ENCODE data around the gene RGN.
"Not testable (repeated sequence)": the region's sequence is repeated elsewhere in the genome, so short reads cannot be mapped to it uniquely, and the experiment has no call there.

Gene RGN

DNA sequence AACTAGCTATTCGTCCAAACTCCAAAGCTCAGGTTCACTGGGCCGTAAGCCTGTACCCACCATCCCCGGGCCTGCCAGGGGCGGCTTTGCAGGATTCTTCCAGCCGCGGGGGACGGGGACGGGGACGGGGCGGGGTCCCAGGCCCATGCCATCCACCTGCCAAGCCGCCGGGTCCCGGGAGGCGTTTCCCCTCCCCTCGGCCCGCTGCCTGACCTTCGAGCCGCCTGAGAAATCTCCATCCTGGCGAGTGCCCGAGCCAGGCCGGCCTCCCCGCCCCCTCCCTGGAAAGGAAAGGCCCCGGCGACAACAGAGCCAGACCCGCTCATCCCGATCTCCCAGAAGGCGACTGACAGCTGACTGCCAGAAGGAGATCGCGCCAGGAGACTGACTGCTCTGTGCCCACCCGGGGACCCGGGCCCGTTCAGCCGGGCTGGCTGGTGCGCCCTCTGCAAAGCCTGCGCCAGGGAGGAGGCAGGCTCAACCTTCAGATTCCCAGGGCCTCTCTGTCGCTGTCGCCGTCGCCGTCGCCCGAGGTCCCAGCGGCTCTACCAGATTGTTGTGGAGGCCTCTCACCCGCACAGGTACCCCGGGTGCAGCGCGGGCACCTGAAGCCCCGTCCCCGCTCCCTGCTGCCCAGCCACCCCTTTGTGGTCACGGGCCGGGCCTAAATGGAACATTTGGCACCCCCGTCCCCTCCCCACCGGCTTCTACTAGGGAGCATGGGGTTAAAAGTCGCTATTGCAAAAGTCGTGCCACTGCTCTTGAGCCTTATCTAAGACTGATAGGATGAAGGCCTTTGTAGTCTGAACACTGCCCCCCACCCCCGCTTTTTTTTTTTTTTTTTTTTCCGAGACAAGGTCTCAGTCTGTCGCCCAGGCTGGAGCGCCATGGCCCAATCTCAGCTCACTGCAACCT is at the start of gene RGN:
Gene RGN (plus strand): TSS at position 315 of the 915 bp plus-strand sequence. CDS start 2,702 bp downstream, outside the sequence.
- DNase-seq (ENCODE audit: low spot score): no peak

DNA sequence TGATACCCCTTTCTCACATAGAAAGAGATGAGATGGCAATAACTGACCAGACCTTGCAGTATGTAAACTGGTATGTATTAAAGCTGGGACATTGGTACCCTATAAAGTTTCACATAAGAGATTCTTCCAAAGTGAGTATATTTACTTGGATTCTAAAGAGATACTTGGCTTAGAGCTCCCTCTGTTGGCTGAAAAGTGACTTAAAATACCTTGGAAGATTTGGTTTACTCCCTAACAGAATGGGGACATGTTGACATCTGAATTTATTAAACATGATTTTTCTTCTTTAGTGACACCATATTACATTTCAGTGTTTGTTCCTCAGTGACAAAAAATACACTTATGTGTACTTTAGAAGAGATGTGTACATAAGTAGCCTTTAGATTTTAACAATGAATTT is 47.9 kb upstream of the RGN start:
- peak; percentile 77 for DNase-seq (ENCODE audit: low spot score)

- DNase-seq (ENCODE audit: low spot score): no peak
Measured at GRCh38 chrX:47047989-47048388, 30.3 kb upstream of the RGN start.

DNA sequence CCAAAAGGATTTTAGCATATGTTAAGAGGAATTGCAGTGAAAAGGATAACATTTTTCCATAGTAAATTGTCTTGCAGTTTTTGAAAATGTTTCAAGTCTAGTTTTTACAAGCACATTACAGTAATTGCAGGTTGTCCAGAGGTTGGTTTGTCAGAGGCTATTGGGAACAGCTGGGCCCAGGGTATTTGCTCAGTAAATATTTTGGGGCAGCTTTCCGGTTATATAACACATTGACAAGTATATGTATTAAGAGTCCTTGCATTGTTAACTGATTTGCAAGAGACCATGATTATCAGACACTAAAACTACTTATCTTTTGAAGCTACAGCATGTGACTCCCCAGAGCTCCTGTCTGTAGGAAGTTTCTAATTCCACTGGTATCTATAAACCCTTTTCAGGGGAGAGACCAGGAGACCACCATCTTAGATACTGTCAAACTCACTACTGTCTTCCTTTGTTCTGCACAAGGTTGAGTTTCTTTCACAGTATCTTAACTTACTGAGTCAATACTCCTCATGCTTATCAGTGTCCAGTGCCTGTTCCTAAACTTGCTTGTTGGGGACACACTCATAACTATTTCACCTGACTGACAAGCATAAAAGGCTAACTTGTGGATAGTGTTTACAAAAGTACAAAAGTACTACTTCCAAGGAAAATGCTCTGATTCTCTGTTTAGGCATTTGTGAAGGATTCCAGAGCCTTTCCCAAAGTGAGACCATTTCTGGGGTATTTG is 18.9 kb upstream of the RGN start:
- DNase-seq (ENCODE audit: low spot score): no peak

GRCh38 chrX:47060708-47061107 is 17.5 kb upstream of the RGN start:
- DNase-seq (ENCODE audit: low spot score): no peak

DNA sequence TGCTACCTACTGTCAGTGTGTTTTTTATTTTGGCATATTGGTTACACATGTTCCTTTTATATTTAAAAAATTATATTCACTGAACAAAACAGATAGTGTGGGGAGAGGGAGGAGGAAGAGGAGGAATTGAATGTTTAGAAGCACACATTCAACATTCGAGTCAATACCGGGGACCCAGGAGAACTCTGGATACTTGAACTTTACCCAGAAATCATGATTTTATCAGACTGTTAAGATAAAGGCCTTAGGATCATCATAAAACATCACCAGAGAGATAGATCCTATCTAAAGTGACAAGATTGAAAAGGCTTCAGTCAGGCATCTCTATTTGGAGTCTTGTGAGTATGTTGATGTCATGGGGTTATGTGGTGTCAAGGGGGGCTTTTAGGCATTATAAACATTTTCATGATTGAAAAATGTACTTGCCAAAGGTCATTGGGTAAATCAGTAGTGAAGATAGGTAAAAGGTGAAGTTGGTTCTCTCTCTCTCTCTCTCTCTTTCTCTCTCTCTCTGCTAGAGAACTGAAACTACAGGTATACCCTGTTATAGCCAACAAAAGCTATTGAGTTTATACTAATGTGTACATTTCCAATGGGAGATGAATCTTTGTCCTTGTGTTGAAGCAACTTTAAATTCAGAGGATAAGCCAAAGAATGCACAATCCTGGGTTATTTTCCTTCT is 16.9 kb upstream of the RGN start:
- DNase-seq (ENCODE audit: low spot score): no peak

- no peak for DNase-seq (ENCODE audit: low spot score)
Measured at GRCh38 chrX:47063179-47063578, 15.1 kb upstream of the RGN start.

DNA sequence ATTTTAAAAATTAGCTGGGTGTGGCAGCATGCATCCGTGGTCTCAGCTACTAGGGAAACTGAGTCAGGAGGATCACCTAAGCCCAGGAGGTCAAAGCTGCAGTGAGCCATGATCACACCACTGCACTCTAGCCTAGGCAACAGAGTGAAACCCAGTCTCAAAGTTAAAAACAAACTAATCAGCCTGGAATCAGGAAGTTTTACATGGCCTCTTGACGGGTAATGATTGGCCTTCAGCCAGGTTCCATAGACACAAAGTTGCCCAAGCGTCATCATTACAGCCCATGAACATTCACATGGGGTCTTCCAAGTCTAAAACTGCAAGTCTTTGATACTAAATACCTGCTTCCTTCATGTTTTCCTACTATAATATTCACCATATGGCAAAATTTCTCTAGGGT is 10.0 kb upstream of the RGN start:
- DNase-seq (ENCODE audit: low spot score): no peak

DNA sequence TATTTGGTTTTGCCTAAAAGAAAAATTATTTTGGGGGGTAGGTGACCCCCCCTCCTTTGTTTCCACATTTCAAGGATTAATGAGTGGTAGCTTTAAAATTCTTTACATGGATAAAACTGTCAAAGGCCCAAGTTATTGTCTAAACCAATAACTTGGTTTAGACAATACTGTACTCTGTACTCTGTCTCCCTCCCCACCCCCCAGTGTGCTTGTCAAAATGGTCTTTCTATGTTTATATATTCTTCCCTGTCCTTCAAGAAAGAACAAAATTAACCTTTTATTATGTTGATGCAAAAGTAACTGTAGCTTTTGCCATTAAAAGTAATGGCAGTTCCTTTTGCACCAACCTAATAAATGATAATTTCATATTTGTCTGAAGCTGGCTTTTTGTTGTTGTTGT is 9.5 kb upstream of the RGN start:
- no peak for DNase-seq (ENCODE audit: low spot score)

- no peak for DNase-seq (ENCODE audit: low spot score)
Measured at GRCh38 chrX:47080215-47080914, 2.1 kb downstream of the RGN start.

GRCh38 chrX:47080915-47081236 is 2.6 kb downstream of the RGN start:
- no peak for DNase-seq (ENCODE audit: low spot score)

GRCh38 chrX:47091149-47091775 is 13.0 kb downstream of the RGN start:
- DNase-seq (ENCODE audit: low spot score): no peak

GRCh38 chrX:47093248-47093647 is 15.0 kb downstream of the RGN start:
- peak; percentile 50 for DNase-seq (ENCODE audit: low spot score)

DNA sequence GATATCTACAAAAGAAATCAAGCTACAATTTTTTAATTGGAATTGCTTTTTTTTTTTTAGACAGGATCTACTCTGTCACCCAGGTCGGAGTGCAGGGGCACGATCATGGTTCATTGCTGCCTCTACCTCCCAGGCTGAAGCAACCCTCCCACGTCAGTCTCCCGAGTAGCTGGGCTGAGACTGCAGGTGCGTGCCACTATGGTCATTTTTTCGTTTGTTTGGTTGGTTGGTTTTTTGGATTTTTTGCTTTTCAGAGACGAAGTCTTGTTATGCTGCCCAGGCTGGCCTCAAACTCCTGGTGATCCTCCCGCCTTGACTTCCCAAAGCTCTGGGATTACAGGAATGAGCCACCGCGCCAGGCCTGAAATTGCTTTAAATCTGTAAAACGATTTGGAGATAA is 15.6 kb downstream of the RGN start:
- no peak for DNase-seq (ENCODE audit: low spot score)

DNA sequence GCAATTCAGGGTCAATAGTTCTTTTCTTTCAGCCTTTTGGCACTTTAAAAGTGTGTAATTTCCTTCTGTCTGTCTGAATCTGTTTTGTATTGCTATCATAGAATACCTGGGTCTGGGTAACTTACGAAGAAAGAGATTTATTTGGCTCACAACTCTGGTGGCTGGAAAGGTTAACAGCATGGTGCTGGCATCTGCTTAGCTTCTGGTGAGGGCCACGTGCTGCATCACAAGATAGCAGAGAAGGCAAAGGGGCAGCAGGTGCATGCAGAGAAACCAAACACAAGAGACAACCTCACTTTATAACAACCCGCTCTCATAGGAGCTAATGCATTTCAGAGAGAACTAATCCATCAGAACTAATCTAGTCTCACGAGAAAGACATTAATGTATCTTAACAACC is 18.8 kb downstream of the RGN start:
- peak; percentile 4 for DNase-seq (ENCODE audit: low spot score)

GRCh38 chrX:47098338-47099094 is 20.3 kb downstream of the RGN start:
- no peak for DNase-seq (ENCODE audit: low spot score)

GRCh38 chrX:47101206-47101605 is 23.0 kb downstream of the RGN start:
- DNase-seq (ENCODE audit: low spot score): no peak

- not testable (repeated sequence) for DNase-seq (ENCODE audit: low spot score)
Measured at GRCh38 chrX:47110936-47111615, 32.8 kb downstream of the RGN start.

- DNase-seq (ENCODE audit: low spot score): no peak
Measured at GRCh38 chrX:47112316-47112954, 34.2 kb downstream of the RGN start.

All from NAMALWA (cell line).